Measurements from ENCODE around the gene SGSM2.

DNA sequence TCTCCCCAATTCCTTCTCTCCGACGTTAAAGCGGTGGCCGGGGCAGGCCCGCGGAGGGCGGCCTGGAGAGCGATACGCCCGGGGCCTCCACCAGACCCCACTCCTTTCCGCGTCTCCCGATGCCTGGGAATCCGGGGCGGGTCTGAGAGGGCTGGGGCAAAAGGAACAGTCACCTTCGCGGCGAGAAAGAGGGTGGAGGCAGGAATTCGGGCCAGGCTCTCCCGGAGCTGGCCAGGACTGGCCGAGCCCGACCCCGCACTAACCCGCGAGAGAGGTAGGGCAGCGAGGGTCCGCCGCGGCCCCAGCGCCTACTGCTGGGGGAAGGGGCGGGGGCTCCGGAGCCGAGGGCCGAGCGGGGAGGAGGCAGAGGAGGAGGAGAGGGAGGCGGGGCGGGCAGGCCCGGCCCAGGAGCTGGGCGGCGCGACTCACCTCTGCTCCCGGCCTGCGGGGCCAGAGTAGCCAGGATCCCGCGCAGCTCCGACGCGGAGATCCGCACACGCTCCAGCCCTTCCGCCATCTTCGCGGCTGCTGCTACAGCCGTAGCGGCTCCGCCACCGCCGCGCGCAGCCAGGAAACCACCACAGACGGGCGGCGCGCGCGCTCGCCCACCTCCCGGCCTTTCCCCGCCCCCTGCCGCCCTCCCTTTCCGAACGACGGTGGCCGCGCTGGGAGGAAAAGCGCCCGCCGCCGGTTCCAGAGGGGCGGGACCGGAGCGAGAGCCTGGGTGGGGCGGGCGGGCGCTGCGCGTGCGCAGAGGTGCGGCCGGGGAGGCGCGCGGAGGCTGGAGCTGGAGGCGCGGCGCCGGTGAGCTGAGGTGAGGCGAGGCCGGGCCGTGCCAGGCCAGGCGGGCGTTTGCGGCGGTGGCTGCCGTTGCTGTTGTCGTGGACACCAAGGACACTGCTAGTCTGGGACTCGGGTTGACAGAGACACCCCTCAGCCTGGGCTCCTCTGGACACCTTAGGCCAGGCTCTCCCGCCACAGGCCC, 33.8 kb upstream of the SGSM2 start, which contains the start of the genes SMG6 and SRR:
- TF ChIP-seq, protein P1, sequence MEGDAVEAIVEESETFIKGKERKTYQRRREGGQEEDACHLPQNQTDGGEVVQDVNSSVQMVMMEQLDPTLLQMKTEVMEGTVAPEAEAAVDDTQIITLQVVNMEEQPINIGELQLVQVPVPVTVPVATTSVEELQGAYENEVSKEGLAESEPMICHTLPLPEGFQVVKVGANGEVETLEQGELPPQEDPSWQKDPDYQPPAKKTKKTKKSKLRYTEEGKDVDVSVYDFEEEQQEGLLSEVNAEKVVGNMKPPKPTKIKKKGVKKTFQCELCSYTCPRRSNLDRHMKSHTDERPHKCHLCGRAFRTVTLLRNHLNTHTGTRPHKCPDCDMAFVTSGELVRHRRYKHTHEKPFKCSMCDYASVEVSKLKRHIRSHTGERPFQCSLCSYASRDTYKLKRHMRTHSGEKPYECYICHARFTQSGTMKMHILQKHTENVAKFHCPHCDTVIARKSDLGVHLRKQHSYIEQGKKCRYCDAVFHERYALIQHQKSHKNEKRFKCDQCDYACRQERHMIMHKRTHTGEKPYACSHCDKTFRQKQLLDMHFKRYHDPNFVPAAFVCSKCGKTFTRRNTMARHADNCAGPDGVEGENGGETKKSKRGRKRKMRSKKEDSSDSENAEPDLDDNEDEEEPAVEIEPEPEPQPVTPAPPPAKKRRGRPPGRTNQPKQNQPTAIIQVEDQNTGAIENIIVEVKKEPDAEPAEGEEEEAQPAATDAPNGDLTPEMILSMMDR (IDR thresholded peaks at IDR 0.05): no peak
- TF ChIP-seq POLR2A (IDR thresholded peaks at IDR 0.05): peak; percentile 49
